ENCODE measurements around the gene LDLRAD1.
A peak's percentile ranks its signal among the peaks of the same experiment; 100 is the strongest.

GRCh38 chr1:54052934-54053744 lies 35.2 kb upstream of the LDLRAD1 start, which contains the start of the genes TCEANC2 and TMEM59:
- TF ChIP-seq CTCF (IDR thresholded peaks at IDR 0.05) (no peak), POLR2A (IDR thresholded peaks at IDR 0.05) (peak in 1 of 2 donors; percentile 55)
